ENCODE measurements around the gene ASIC1.
"Not testable (repeated sequence)": the region's sequence is repeated elsewhere in the genome, so short reads cannot be mapped to it uniquely, and the experiment has no call there.

Gene ASIC1

DNA sequence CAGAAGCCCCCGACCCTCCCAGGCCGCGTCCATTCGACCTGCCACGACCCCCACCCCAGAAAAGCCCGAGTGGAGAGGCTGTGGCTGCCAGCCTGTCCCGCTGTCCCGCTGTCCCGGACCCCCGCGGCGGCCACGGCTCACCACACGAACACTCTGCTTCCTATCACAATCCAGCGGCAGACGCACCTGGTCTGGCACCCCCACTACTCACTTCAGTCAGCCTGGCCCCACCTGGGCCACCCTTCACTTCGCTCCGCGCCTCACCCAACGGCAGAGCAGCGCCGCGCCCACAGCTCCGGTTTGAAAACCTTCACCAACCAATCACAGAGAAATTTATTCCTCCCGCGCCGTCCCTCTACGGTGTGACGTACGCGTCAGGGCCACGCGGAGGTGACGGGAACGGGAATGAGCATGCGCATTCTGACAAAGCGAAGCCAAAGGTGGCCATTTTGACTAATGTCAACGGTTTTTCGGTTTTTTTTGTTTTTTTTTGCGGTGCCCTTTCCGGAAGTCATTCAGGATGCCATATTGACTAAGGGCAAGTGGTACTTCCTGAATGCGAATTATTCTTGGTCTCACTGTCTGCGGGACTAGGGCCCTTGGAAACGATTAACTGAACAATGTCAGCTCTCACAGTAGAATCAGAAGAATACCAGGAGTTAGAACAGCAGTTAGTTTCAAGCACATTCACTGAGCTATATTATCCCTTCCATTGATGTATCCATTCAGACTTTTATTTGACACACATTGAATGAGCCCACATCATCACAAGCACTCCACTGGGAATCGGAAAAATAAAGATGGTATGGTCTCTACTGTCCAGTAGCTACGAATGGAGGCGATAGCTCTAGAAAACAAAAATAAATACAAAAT, 32.0 kb upstream of the ASIC1 start, which contains the start of gene RACGAP1:
TSS of gene RACGAP1 (minus strand) at position 308 of the 873 bp plus-strand sequence. CDS start 8,779 bp downstream, outside the sequence.
- H3K4me3 ChIP-seq (ENCODE audit: low read depth, low read length, poor library complexity, severe bottlenecking), result peak within 1 kb of the TSS; percentile 74
- no peaks in the 10 kb centered on the region for H3K27me3 ChIP-seq (ENCODE audit: insufficient read depth, low read length)
- no peaks in the 10 kb centered on the region for H3K9me3 ChIP-seq (ENCODE audit: low read length)
- H3F3A ChIP-seq (ENCODE audit: insufficient read depth, low read length), result no peaks in the 10 kb centered on the region
- no peaks in the 10 kb centered on the region for H3K9me2 ChIP-seq (ENCODE audit: low read depth, low read length)
- H3K79me2 ChIP-seq (ENCODE audit: insufficient read depth, low read length), result peaks cover 46% of the 10 kb centered on the region
- H3K36me3 ChIP-seq (ENCODE audit: insufficient read depth, low read length), result peaks cover 26% of the 10 kb centered on the region; the same call in 1 of the 2 replicates
- peak within 1 kb of the TSS; percentile 79 for H2AFZ ChIP-seq (ENCODE audit: low read length)
- peak within 1 kb of the TSS; percentile 80 for H3K9ac ChIP-seq (ENCODE audit: low read length)
- H3K4me1 ChIP-seq (ENCODE audit: insufficient read depth, low read length, severe bottlenecking), result peaks cover 48% of the 10 kb centered on the region
- H3K4me2 ChIP-seq (ENCODE audit: low read length), result peak within 1 kb of the TSS; percentile 74
- no peak for TF ChIP-seq EZH2 (IDR thresholded peaks at IDR 0.05; ENCODE audit: borderline replicate concordance, low read length)
- TF ChIP-seq, protein P1, sequence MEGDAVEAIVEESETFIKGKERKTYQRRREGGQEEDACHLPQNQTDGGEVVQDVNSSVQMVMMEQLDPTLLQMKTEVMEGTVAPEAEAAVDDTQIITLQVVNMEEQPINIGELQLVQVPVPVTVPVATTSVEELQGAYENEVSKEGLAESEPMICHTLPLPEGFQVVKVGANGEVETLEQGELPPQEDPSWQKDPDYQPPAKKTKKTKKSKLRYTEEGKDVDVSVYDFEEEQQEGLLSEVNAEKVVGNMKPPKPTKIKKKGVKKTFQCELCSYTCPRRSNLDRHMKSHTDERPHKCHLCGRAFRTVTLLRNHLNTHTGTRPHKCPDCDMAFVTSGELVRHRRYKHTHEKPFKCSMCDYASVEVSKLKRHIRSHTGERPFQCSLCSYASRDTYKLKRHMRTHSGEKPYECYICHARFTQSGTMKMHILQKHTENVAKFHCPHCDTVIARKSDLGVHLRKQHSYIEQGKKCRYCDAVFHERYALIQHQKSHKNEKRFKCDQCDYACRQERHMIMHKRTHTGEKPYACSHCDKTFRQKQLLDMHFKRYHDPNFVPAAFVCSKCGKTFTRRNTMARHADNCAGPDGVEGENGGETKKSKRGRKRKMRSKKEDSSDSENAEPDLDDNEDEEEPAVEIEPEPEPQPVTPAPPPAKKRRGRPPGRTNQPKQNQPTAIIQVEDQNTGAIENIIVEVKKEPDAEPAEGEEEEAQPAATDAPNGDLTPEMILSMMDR (IDR thresholded peaks at IDR 0.05; ENCODE audit: low read length), result no peak
- peak within 1 kb of the TSS; percentile 66 for H3K27ac ChIP-seq (ENCODE audit: low read depth, low read length, poor library complexity, severe bottlenecking)
- no peaks in the 10 kb centered on the region for H4K20me1 ChIP-seq (ENCODE audit: insufficient read depth, low read length)

DNA sequence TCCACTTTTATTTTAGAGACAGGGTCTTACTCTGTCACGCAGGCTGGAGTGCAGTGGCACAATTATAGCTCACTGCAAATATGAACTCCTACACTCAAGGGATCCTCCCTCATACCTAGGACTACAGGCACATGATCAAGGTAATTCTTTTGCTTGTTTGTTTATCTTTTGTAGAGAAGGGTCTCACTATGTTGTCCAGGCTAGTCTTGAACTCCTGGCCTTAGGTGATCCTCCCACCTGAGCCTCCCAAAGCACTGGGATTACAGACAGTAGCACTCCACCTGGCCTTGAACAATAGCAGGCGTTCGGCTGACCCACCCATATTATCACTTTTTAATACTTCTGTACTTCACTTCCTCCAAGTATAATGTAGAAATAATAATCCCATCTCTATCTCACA, 30.7 kb upstream of the ASIC1 start:
- Histone ChIP-seq H4K20me1 (ENCODE audit: insufficient read depth, low read length) (no peaks in the 10 kb centered on the region), H3K4me2 (ENCODE audit: low read length) (no peak overlapping the region), H2AFZ (ENCODE audit: low read length) (peak overlapping the region; percentile 79; the same call in 1 of the 2 replicates), H3K9me2 (ENCODE audit: low read depth, low read length) (no peaks in the 10 kb centered on the region), H3K27ac (ENCODE audit: low read depth, low read length, poor library complexity, severe bottlenecking) (no peak overlapping the region), H3K27me3 (ENCODE audit: insufficient read depth, low read length) (no peaks in the 10 kb centered on the region), H3K4me1 (ENCODE audit: insufficient read depth, low read length, severe bottlenecking) (peaks cover 35% of the 10 kb centered on the region), H3K36me3 (ENCODE audit: insufficient read depth, low read length) (peaks cover 17% of the 10 kb centered on the region; the same call in 1 of the 2 replicates), H3K9ac (ENCODE audit: low read length) (no peak overlapping the region), H3K4me3 (ENCODE audit: low read depth, low read length, poor library complexity, severe bottlenecking) (no peak overlapping the region), H3K9me3 (ENCODE audit: low read length) (no peaks in the 10 kb centered on the region), H3F3A (ENCODE audit: insufficient read depth, low read length) (no peaks in the 10 kb centered on the region), H3K79me2 (ENCODE audit: insufficient read depth, low read length) (peaks cover 33% of the 10 kb centered on the region)
- TF ChIP-seq EZH2 (IDR thresholded peaks at IDR 0.05; ENCODE audit: borderline replicate concordance, low read length), result no peak
- TF ChIP-seq, protein P1 (IDR thresholded peaks at IDR 0.05; ENCODE audit: low read length), result no peak

DNA sequence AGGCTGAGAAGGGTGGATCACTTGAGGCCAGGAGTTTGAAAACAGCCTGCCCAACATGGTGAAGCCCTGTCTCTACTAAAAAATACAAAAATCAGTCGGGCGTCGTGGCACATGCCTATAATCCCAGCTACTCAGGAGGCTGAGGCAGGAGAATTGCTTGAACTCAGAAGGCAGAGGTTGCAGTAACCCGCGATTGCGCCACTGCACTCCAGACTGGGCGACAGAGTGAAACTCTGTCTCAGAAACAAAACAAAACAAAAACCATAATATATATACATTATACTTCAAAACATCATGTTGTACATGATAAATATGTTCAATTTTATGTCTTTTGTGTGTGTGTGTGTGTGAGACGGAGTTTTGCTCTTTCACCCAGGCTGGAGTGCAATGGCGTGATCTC, 26.9 kb upstream of the ASIC1 start:
- not testable (repeated sequence) for H2AFZ ChIP-seq (ENCODE audit: low read length); H3K4me2 ChIP-seq (ENCODE audit: low read length); H3K36me3 ChIP-seq (ENCODE audit: insufficient read depth, low read length); H3F3A ChIP-seq (ENCODE audit: insufficient read depth, low read length); H3K4me1 ChIP-seq (ENCODE audit: insufficient read depth, low read length, severe bottlenecking); H4K20me1 ChIP-seq (ENCODE audit: insufficient read depth, low read length); H3K9ac ChIP-seq (ENCODE audit: low read length); H3K9me3 ChIP-seq (ENCODE audit: low read length); H3K9me2 ChIP-seq (ENCODE audit: low read depth, low read length); H3K4me3 ChIP-seq (ENCODE audit: low read depth, low read length, poor library complexity, severe bottlenecking); H3K79me2 ChIP-seq (ENCODE audit: insufficient read depth, low read length); H3K27ac ChIP-seq (ENCODE audit: low read depth, low read length, poor library complexity, severe bottlenecking); H3K27me3 ChIP-seq (ENCODE audit: insufficient read depth, low read length)

Data from OCI-LY1 (cell line).